Liver (tissue), 9 donors: Measurements from ENCODE around the gene NAP1L4. TPM values are rescaled to one million over a fixed set of nuclear protein-coding genes. Genes with fewer than 3 reads are reported as not detected.

Experiments used
- DNase-seq: peaks from one replicate; pipeline ENCODE4 v3.0.0-alpha.2; 2017; ENCODE audit warnings: low spot score
- H3K27ac ChIP-seq, 2 donors: one replicate each; pipeline ENCODE4 v1.7.0; 2013; ENCODE audit warnings: inconsistent platforms in 2 of 2, low read length in 2 of 2, control low read depth in 1 of 2, low read depth in 1 of 2, mild to moderate bottlenecking in 1 of 2
- H3K27me3 ChIP-seq, 4 donors: one replicate each; pipeline versions ENCODE4 v1.6.1 to v1.7.0; 2013; ENCODE audit warnings: low read length in 3 of 4, inconsistent platforms in 1 of 4, mild to moderate bottlenecking in 1 of 4, moderate library complexity in 1 of 4; ENCODE audit not compliant: control insufficient read depth in 4 of 4, insufficient read depth in 4 of 4
- H3K36me3 ChIP-seq, 4 donors: one replicate each; pipeline versions ENCODE4 v1.6.1 to v1.7.0; 2013; ENCODE audit warnings: low read length in 3 of 4, mild to moderate bottlenecking in 3 of 4, low read depth in 1 of 4, moderate library complexity in 1 of 4; ENCODE audit not compliant: control insufficient read depth in 4 of 4, insufficient read depth in 3 of 4
- H3K4me1 ChIP-seq, 4 donors: one replicate each; pipeline versions ENCODE4 v1.6.1 to v1.7.0; 2013; ENCODE audit warnings: low read length in 3 of 4, mild to moderate bottlenecking in 3 of 4, moderate library complexity in 1 of 4; ENCODE audit not compliant: control insufficient read depth in 4 of 4, insufficient read depth in 4 of 4
- H3K4me3 ChIP-seq, 3 donors: one replicate each; pipeline versions ENCODE4 v1.6.1 to v1.7.0; 2013; ENCODE audit warnings: low read length in 3 of 3, control low read depth in 1 of 3, low read depth in 1 of 3, mild to moderate bottlenecking in 1 of 3
- H3K9ac ChIP-seq, 2 donors: one replicate each; pipeline ENCODE4 v1.7.0; 2013; ENCODE audit warnings: low read length in 2 of 2, mild to moderate bottlenecking in 2 of 2, moderate library complexity in 2 of 2, control low read depth in 1 of 2, low read depth in 1 of 2
- H3K9me3 ChIP-seq, 4 donors: one replicate each; pipeline versions ENCODE4 v1.6.1 to v1.7.0; 2013; ENCODE audit warnings: low read length in 3 of 4; ENCODE audit not compliant: control insufficient read depth in 4 of 4
- FOXA1 ChIP-seq: IDR thresholded peaks from 2 replicates; pipeline ENCODE4 v1.6.1; 2016; ENCODE audit warnings: antibody characterized with exemption
- FOXA2 ChIP-seq: IDR thresholded peaks from 2 replicates; pipeline ENCODE4 v1.6.1; 2016; ENCODE audit warnings: antibody characterized with exemption
- GABPA ChIP-seq, 2 donors: IDR thresholded peaks in 1 of 2; conservative IDR thresholded peaks in 1 of 2; 2 replicates each; pipeline ENCODE4 v1.6.1; 2016; ENCODE audit warnings: antibody characterized with exemption in 2 of 2, mild to moderate bottlenecking in 1 of 2, moderate library complexity in 1 of 2
- HNF4A ChIP-seq, 2 donors: conservative IDR thresholded peaks; 2 replicates each; pipeline ENCODE4 v1.6.1; 2016; ENCODE audit warnings: antibody characterized with exemption in 2 of 2, mild to moderate bottlenecking in 2 of 2
- HNF4G ChIP-seq: IDR thresholded peaks from 2 replicates; pipeline ENCODE4 v1.6.1; 2016; ENCODE audit warnings: antibody characterized with exemption
- JUND ChIP-seq, 2 donors: IDR thresholded peaks; 2 replicates each; pipeline ENCODE4 v1.6.1; 2016; ENCODE audit warnings: antibody characterized with exemption in 2 of 2
- NR2F2 ChIP-seq: IDR thresholded peaks from 2 replicates; pipeline ENCODE4 v1.6.1; 2016; ENCODE audit warnings: antibody characterized with exemption
- RXRA ChIP-seq, 2 donors: IDR thresholded peaks; 2 replicates each; pipeline ENCODE4 v1.6.1; 2017 to 2018; ENCODE audit warnings: antibody characterized with exemption in 2 of 2, mild to moderate bottlenecking in 1 of 2
- SP1 ChIP-seq: IDR thresholded peaks from 2 replicates; pipeline ENCODE4 v1.6.1; 2018; ENCODE audit warnings: antibody characterized with exemption, mild to moderate bottlenecking
- TAF1 ChIP-seq: conservative IDR thresholded peaks from 2 replicates; pipeline ENCODE4 v1.6.1; 2016; ENCODE audit warnings: antibody characterized with exemption, mild to moderate bottlenecking
- WGBS: extraction: QIAGEN DNeasy Blood & Tissue Kit; methylation state at CpG from one replicate; pipeline ENCODE4 v1.1.7; 2013; 5-methylcytosine and 5-hydroxymethylcytosine counted together
- polyA plus RNA-seq, 2 donors: library from polyadenylated mRNA; stranded (reverse) in 1 of 2; unstranded in 1 of 2; fragments of 200-250 nt in 1 of 2; fragments of >200 nt in 1 of 2; fragmentation: Nextera tagmentation in 1 of 2; extraction: Ambion mirVana in 1 of 2; gene quantifications; one replicate each; pipeline versions ENCODE4 v1.2.1 to v1.2.3, GENCODE V29; 2013 to 2015
- total RNA-seq, 2 donors: library from RNA; depleted of rRNA; stranded (reverse); fragments of >200 nt; gene quantifications; one replicate each; pipeline ENCODE4 v1.2.3, GENCODE V29; 2014
- TF ChIP-seq, protein P1 (sequence below): IDR thresholded peaks from 2 replicates; pipeline ENCODE4 v1.6.1; 2016; ENCODE audit warnings: antibody characterized with exemption
- TF ChIP-seq, protein P2 (sequence below): IDR thresholded peaks from 2 replicates; pipeline ENCODE4 v1.6.1; 2016; ENCODE audit warnings: antibody characterized with exemption
- TF ChIP-seq, protein P3 (sequence below): IDR thresholded peaks from 2 replicates; pipeline ENCODE4 v1.6.1; 2016; ENCODE audit warnings: antibody characterized with exemption, mild to moderate bottlenecking
- donor health status: healthy.
- donor health status: healthy.
- donor health status: healthy.
- donor health status: healthy.
- donor health status: healthy.

The NAP1L4 gene
- total and polyA plus RNA-seq, 4 donors = 33.2 to 110 (median 46.7) TPM

DNA sequence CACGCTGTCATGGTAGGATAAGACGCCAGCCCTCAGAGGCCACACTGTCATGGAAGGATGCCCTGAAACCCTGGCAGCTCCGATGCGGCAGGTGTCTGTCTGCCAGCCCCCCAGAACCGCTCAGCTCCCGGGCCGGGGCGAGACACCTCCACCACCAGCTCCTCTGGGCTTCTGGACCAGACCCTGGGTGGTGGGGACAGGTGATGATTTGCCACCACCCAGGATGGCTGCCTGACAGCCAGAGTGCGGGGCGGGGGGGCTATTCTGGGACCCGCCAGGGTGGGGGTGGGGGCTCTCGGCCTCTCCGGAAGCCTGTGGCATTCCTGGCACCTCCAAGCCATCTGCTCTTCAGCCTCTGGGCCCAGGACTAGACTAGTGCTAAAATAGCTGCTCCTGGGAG is 72.3 kb downstream of the NAP1L4 start:
- Histone ChIP-seq H3K4me3 (no peak overlapping the region), H3K27ac (no peak overlapping the region), H3K27me3 (no peaks in the 10 kb centered on the region), H3K36me3 (peaks cover 0 to 5% (median 0%) of the 10 kb centered on the region in 4 donors), H3K9ac (no peak overlapping the region), H3K9me3 (no peaks in the 10 kb centered on the region), H3K4me1 (no peaks in the 10 kb centered on the region)
- TF ChIP-seq JUND (IDR thresholded peaks at IDR 0.05) (no peak), RXRA (IDR thresholded peaks at IDR 0.05) (no peak), HNF4G (no peak), NR2F2 (no peak), FOXA1 (no peak), FOXA2 (no peak)
- TF ChIP-seq, protein P1, sequence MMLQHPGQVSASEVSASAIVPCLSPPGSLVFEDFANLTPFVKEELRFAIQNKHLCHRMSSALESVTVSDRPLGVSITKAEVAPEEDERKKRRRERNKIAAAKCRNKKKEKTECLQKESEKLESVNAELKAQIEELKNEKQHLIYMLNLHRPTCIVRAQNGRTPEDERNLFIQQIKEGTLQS = no peak
- no peak for DNase-seq
- 95% methylated on average over 13 of the region's 13 CpGs for WGBS

DNA sequence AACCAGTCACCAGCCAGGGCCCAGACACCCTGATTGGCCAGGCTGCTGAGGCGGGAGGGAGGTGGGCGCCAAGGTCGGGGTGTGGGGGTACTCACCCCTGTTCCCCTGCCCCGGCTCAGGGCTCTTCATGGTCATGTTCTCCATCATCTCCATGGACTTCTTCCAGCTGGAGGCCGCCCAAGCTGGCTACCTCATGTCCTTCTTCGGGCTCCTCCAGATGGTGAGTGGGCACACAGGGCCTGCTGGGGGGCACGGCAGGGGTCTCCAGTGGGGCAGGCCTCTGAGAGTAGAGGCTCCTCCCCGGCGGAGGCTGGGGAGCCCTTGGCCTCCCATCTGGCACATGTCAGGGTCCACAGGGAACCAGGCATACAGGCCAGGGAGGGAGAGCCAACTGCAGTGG is 72.9 kb downstream of the NAP1L4 start:
- Histone ChIP-seq H3K4me1 (no peaks in the 10 kb centered on the region), H3K9ac (no peak overlapping the region), H3K4me3 (no peak overlapping the region), H3K36me3 (peaks cover 0 to 5% (median 0%) of the 10 kb centered on the region in 4 donors), H3K27me3 (no peaks in the 10 kb centered on the region), H3K27ac (no peak overlapping the region), H3K9me3 (no peaks in the 10 kb centered on the region)
- TF ChIP-seq, protein P2, sequence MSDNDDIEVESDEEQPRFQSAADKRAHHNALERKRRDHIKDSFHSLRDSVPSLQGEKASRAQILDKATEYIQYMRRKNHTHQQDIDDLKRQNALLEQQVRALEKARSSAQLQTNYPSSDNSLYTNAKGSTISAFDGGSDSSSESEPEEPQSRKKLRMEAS = no peak
- TF ChIP-seq GABPA (IDR thresholded peaks at IDR 0.05 in 1 of 2, conservative IDR thresholded peaks at IDR 0.05 in 1 of 2) = no peak
- TF ChIP-seq FOXA2 = no peak
- TF ChIP-seq, protein P1 = no peak
- TF ChIP-seq JUND (IDR thresholded peaks at IDR 0.05) = no peak
- TF ChIP-seq FOXA1 = no peak
- TF ChIP-seq HNF4A (conservative IDR thresholded peaks at IDR 0.05) = no peak
- TF ChIP-seq, protein P3, sequence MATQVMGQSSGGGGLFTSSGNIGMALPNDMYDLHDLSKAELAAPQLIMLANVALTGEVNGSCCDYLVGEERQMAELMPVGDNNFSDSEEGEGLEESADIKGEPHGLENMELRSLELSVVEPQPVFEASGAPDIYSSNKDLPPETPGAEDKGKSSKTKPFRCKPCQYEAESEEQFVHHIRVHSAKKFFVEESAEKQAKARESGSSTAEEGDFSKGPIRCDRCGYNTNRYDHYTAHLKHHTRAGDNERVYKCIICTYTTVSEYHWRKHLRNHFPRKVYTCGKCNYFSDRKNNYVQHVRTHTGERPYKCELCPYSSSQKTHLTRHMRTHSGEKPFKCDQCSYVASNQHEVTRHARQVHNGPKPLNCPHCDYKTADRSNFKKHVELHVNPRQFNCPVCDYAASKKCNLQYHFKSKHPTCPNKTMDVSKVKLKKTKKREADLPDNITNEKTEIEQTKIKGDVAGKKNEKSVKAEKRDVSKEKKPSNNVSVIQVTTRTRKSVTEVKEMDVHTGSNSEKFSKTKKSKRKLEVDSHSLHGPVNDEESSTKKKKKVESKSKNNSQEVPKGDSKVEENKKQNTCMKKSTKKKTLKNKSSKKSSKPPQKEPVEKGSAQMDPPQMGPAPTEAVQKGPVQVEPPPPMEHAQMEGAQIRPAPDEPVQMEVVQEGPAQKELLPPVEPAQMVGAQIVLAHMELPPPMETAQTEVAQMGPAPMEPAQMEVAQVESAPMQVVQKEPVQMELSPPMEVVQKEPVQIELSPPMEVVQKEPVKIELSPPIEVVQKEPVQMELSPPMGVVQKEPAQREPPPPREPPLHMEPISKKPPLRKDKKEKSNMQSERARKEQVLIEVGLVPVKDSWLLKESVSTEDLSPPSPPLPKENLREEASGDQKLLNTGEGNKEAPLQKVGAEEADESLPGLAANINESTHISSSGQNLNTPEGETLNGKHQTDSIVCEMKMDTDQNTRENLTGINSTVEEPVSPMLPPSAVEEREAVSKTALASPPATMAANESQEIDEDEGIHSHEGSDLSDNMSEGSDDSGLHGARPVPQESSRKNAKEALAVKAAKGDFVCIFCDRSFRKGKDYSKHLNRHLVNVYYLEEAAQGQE = no peak
- TF ChIP-seq TAF1 = no peak
- no peak for TF ChIP-seq SP1
- TF ChIP-seq NR2F2 = no peak
- WGBS = 93% methylated on average over 9 of the region's 9 CpGs
- no peak for DNase-seq

DNA sequence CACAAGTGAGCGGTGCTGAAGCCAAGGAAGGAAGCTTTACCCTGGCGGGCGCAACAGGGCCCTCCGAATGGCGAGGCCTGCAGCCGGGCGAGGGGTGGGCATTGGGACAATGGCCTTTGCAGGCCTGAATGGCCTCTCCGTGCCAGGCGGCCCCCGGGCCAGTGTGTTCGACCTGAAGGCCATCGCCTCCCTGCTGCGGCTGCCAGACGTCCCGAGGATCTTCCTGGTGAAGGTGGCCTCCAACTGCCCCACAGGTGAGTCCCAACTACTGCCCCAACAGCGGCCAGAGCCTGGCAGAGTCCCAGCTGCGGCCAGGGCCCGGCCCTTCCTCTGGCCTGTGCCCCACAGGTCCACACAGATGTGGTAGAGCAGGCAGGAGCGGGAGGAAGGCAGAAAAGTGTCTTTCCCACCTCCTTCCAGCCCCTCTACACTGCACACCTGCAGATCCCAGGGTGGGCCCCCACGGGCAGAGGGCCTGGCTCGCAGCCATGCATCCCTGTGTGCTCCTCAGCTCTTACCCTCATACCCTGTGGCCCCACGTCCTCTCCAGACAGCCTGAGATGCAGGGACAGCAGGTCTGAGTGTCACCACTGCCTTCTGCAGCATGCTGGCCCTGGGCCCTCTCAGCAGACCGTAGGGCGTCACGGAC is 74.2 kb downstream of the NAP1L4 start:
- no peaks in the 10 kb centered on the region for H3K27me3 ChIP-seq
- no peak for DNase-seq
- no peaks in the 10 kb centered on the region for H3K4me1 ChIP-seq
- H3K9me3 ChIP-seq = no peaks in the 10 kb centered on the region
- TF ChIP-seq HNF4A (conservative IDR thresholded peaks at IDR 0.05) = no peak
- TF ChIP-seq TAF1 = no peak
- TF ChIP-seq JUND (IDR thresholded peaks at IDR 0.05) = no peak
- TF ChIP-seq GABPA (IDR thresholded peaks at IDR 0.05 in 1 of 2, conservative IDR thresholded peaks at IDR 0.05 in 1 of 2) = no peak
- TF ChIP-seq, protein P2 = no peak
- no peak for TF ChIP-seq FOXA1
- TF ChIP-seq FOXA2 = no peak
- H3K4me3 ChIP-seq = no peak overlapping the region
- H3K9ac ChIP-seq = no peak overlapping the region
- peaks cover 0 to 5% (median 0%) of the 10 kb centered on the region in 4 donors for H3K36me3 ChIP-seq
- 90% methylated on average over 25 of the region's 25 CpGs for WGBS
- no peak overlapping the region for H3K27ac ChIP-seq
